H9 (cell line): ENCODE measurements around the gene TRNT1. TPM values are rescaled to one million over a fixed set of nuclear protein-coding genes. Genes with fewer than 3 reads are reported as not detected.

Source experiments
- DNase-seq: peaks from one replicate; pipeline ENCODE4 v3.0.0-alpha.2; 2017
- H2AFZ ChIP-seq: one replicate; pipeline ENCODE4 v1.6.1; 2013; ENCODE audit warnings: mild to moderate bottlenecking, low read length, control low read depth, moderate library complexity
- H2AK5ac ChIP-seq: 2 replicates; pipeline ENCODE4 v1.6.1; 2013; ENCODE audit warnings: low read length, control low read depth, mixed read lengths; ENCODE audit not compliant: insufficient read length
- H2BK120ac ChIP-seq: one replicate; pipeline ENCODE4 v1.6.1; 2013; ENCODE audit warnings: low read depth, mild to moderate bottlenecking, low read length, control low read depth, inconsistent platforms; ENCODE audit not compliant: poor library complexity, severe bottlenecking
- H2BK12ac ChIP-seq: 2 replicates; pipeline ENCODE4 v1.6.1; 2013; ENCODE audit warnings: low read length, control low read depth, mixed read lengths, low read depth; ENCODE audit not compliant: insufficient read length
- H2BK15ac ChIP-seq: 2 replicates; pipeline ENCODE4 v1.6.1; 2013; ENCODE audit warnings: low read depth, low read length, control low read depth
- H2BK20ac ChIP-seq: one replicate; pipeline ENCODE4 v1.6.1; 2013; ENCODE audit warnings: low read depth, mild to moderate bottlenecking, low read length, control low read depth, inconsistent platforms; ENCODE audit not compliant: poor library complexity, severe bottlenecking
- H2BK5ac ChIP-seq: 2 replicates; pipeline ENCODE4 v1.6.1; 2013; ENCODE audit warnings: low read length, control low read depth, mixed read lengths; ENCODE audit not compliant: insufficient read length
- H3K14ac ChIP-seq: 2 replicates; pipeline ENCODE4 v1.6.1; 2013; ENCODE audit warnings: low read length, control low read depth; ENCODE audit not compliant: insufficient read depth
- H3K18ac ChIP-seq: 2 replicates; pipeline ENCODE4 v1.6.1; 2013; ENCODE audit warnings: low read depth, mild to moderate bottlenecking, mixed read lengths, low read length, control low read depth; ENCODE audit not compliant: insufficient read length
- H3K23ac ChIP-seq: 2 replicates; pipeline ENCODE4 v1.6.1; 2013; ENCODE audit warnings: low read length, control low read depth, mixed read lengths, low read depth; ENCODE audit not compliant: insufficient read length
- H3K23me2 ChIP-seq: 2 replicates; pipeline ENCODE4 v1.6.1; 2013; ENCODE audit warnings: low read depth, mild to moderate bottlenecking, mixed read lengths, low read length, control low read depth; ENCODE audit not compliant: insufficient read length, poor library complexity, severe bottlenecking
- H3K27ac ChIP-seq: 2 replicates; pipeline ENCODE4 v1.5.1; 2013; ENCODE audit warnings: low read length, control low read depth, mixed read lengths, low read depth; ENCODE audit not compliant: insufficient read length
- H3K27me3 ChIP-seq: 2 replicates; pipeline ENCODE4 v1.6.1; 2013; ENCODE audit warnings: low read length, control low read depth, inconsistent platforms; ENCODE audit not compliant: insufficient read depth
- H3K4ac ChIP-seq: 2 replicates; pipeline ENCODE4 v1.6.1; 2013; ENCODE audit warnings: low read depth, mild to moderate bottlenecking, control low read depth, inconsistent platforms, low read length, moderate library complexity
- H3K4me1 ChIP-seq: 2 replicates; pipeline ENCODE4 v1.6.1; 2013; ENCODE audit warnings: low read length, control low read depth, inconsistent platforms; ENCODE audit not compliant: insufficient read depth
- H3K4me2 ChIP-seq: 2 replicates; pipeline ENCODE4 v1.6.1; 2013; ENCODE audit warnings: low read length, control low read depth, mixed read lengths; ENCODE audit not compliant: insufficient read length, insufficient read depth
- H3K56ac ChIP-seq: 2 replicates; pipeline ENCODE4 v1.6.1; 2013; ENCODE audit warnings: low read depth, mild to moderate bottlenecking, mixed read lengths, low read length, control low read depth; ENCODE audit not compliant: insufficient read length
- H3K79me1 ChIP-seq: 2 replicates; pipeline ENCODE4 v1.6.1; 2013; ENCODE audit warnings: low read depth, mild to moderate bottlenecking, moderate library complexity, low read length, control low read depth, inconsistent platforms; ENCODE audit not compliant: insufficient read depth, poor library complexity, severe bottlenecking
- H3K79me2 ChIP-seq: 2 replicates; pipeline ENCODE4 v1.6.1; 2013; ENCODE audit warnings: low read length, control low read depth, inconsistent platforms; ENCODE audit not compliant: insufficient read depth
- H3K9ac ChIP-seq: 2 replicates; pipeline ENCODE4 v1.6.1; 2013; ENCODE audit warnings: low read length, control low read depth, mixed read lengths; ENCODE audit not compliant: insufficient read length; ENCODE audit errors: extremely low read depth
- H3K9me3 ChIP-seq: one replicate; pipeline ENCODE4 v1.6.1; 2013; ENCODE audit warnings: low read depth, low read length, inconsistent platforms; ENCODE audit not compliant: control insufficient read depth
- H3T11ph ChIP-seq: one replicate; pipeline ENCODE4 v1.6.1; 2013; ENCODE audit warnings: mild to moderate bottlenecking, low read length, control low read depth, inconsistent platforms
- H4K20me1 ChIP-seq: one replicate; pipeline ENCODE4 v1.6.1; 2013; ENCODE audit not compliant: control insufficient read depth, insufficient read length, insufficient read depth
- H4K5ac ChIP-seq: 2 replicates; pipeline ENCODE4 v1.6.1; 2013; ENCODE audit warnings: low read depth, mild to moderate bottlenecking, mixed read lengths, low read length, control low read depth; ENCODE audit not compliant: insufficient read length
- H4K8ac ChIP-seq: replicated peaks from 2 replicates; pipeline ENCODE4 v1.6.1; 2013; ENCODE audit warnings: low read length, control low read depth, mixed read lengths, low read depth; ENCODE audit not compliant: insufficient read length
- H4K91ac ChIP-seq: 2 replicates; pipeline ENCODE4 v1.6.1; 2013; ENCODE audit warnings: low read depth, mild to moderate bottlenecking, moderate library complexity, mixed read lengths, low read length, control low read depth; ENCODE audit not compliant: insufficient read length
- H3K27ac Mint-ChIP-seq, 3 experiments: 2 replicates in 2 of 3; 3 replicates in 1 of 3; pipeline ENCODE4 v1.8.0; 2020 to 2021; ENCODE audit warnings: mixed read lengths in 3 of 3, mild to moderate bottlenecking in 1 of 3, moderate library complexity in 1 of 3
- H3K27me3 Mint-ChIP-seq: 2 replicates; pipeline ENCODE4 v1.8.0; 2021; ENCODE audit warnings: low read depth, mild to moderate bottlenecking, moderate library complexity, mixed read lengths
- H3K36me3 Mint-ChIP-seq, 3 experiments: 2 replicates in 2 of 3; 3 replicates in 1 of 3; pipeline ENCODE4 v1.8.0; 2020 to 2021; ENCODE audit warnings: low read depth in 3 of 3, mixed read lengths in 3 of 3; ENCODE audit not compliant: insufficient read depth in 1 of 3
- H3K4me1 Mint-ChIP-seq, 2 experiments: 2 replicates each; pipeline ENCODE4 v1.8.0; 2020; ENCODE audit warnings: mixed read lengths in 2 of 2
- H3K4me3 Mint-ChIP-seq, 2 experiments: 2 replicates in 1 of 2; 3 replicates in 1 of 2; pipeline ENCODE4 v1.8.0; 2020 to 2021; ENCODE audit warnings: mild to moderate bottlenecking in 2 of 2, mixed read lengths in 2 of 2, moderate library complexity in 1 of 2
- H3K9me3 Mint-ChIP-seq, 2 experiments: 2 replicates in 1 of 2; 3 replicates in 1 of 2; pipeline ENCODE4 v1.8.0; 2020; ENCODE audit warnings: mild to moderate bottlenecking in 2 of 2, mixed read lengths in 2 of 2, moderate library complexity in 1 of 2
- CTCF ChIP-seq: fragments of 200-600 bp; sonication (generic); conservative IDR thresholded peaks from 3 replicates; pipeline ENCODE4 v1.8.0; 2021; ENCODE audit warnings: antibody characterized with exemption, mild to moderate bottlenecking
- WGBS: extraction: QIAGEN DNeasy Blood & Tissue Kit; methylation state at CpG from one replicate; pipeline ENCODE4 v1.1.7; 2013; ENCODE audit warnings: missing lambda C conversion rate, low lambda C conversion rate, mixed read lengths; ENCODE audit not compliant: insufficient read length; ENCODE audit errors: extremely low coverage; 5-methylcytosine and 5-hydroxymethylcytosine counted together
- total RNA-seq: library from RNA; stranded (reverse); gene quantifications from 2 replicates; pipeline ENCODE4 v1.2.1, GENCODE V29; 2021

The TRNT1 gene
- total RNA-seq, 1 experiment from 2014 or later: 49.2 TPM

- H2BK20ac ChIP-seq: no peak overlapping the region
- Mint-ChIP-seq H3K27ac (no peak overlapping the region), H3K4me1 (peaks cover 21 to 25% of the 10 kb centered on the region in 2 experiments), H3K27me3 (no peaks in the 10 kb centered on the region), H3K4me3 (no peak overlapping the region), H3K9me3 (no peaks in the 10 kb centered on the region), H3K36me3 (no peaks in the 10 kb centered on the region)
- H2BK15ac ChIP-seq: no peak overlapping the region
- no peak overlapping the region for H3K4ac ChIP-seq
- H3K9me3 ChIP-seq: no peaks in the 10 kb centered on the region
- no peak for DNase-seq
- H3K23me2 ChIP-seq: no peaks in the 10 kb centered on the region
- H3K4me1 ChIP-seq: no peaks in the 10 kb centered on the region; the same call in 1 of the 2 replicates
- no peak overlapping the region for H3K27ac ChIP-seq
- no peaks in the 10 kb centered on the region for H3K79me1 ChIP-seq
- H2AK5ac ChIP-seq: no peak overlapping the region
- no peak overlapping the region for H4K8ac ChIP-seq
- H3T11ph ChIP-seq: no peak overlapping the region
- H2AFZ ChIP-seq: no peak overlapping the region
- no peak overlapping the region for H2BK12ac ChIP-seq
- no peak overlapping the region for H3K14ac ChIP-seq
- H4K5ac ChIP-seq: no peak overlapping the region
- no CpG with 5 or more reads among the region's 3 CpGs for WGBS
- no peak overlapping the region for H3K9ac ChIP-seq
- H3K4me2 ChIP-seq: no peak overlapping the region
- no peak for TF ChIP-seq CTCF
- no peak overlapping the region for H2BK120ac ChIP-seq
- no peaks in the 10 kb centered on the region for H3K79me2 ChIP-seq
- no peaks in the 10 kb centered on the region for H3K27me3 ChIP-seq
- no peak overlapping the region for H3K56ac ChIP-seq
- H3K23ac ChIP-seq: no peak overlapping the region
- no peak overlapping the region for H4K91ac ChIP-seq
- H3K18ac ChIP-seq: no peak overlapping the region
- H4K20me1 ChIP-seq: no peaks in the 10 kb centered on the region
- no peak overlapping the region for H2BK5ac ChIP-seq
These were observed 18.9 kb upstream of the TRNT1 start for GRCh38 chr3:3107858-3108257.
